GM18511 (cell line): ENCODE data around the gene SOCS1.
A peak's percentile ranks its signal among the peaks of the same experiment; 100 is the strongest.
"Not testable (repeated sequence)": the region's sequence is repeated elsewhere in the genome, so short reads cannot be mapped to it uniquely, and the experiment has no call there.

ENCODE experiments used
- ATAC-seq: cut with Tn5 transposase; IDR thresholded peaks from one replicate; pipeline ENCODE4 v1.9.1; 2021; ENCODE audit warnings: mild to moderate bottlenecking, moderate library complexity; ENCODE audit not compliant: unreplicated experiment

The SOCS1 gene, protein sequence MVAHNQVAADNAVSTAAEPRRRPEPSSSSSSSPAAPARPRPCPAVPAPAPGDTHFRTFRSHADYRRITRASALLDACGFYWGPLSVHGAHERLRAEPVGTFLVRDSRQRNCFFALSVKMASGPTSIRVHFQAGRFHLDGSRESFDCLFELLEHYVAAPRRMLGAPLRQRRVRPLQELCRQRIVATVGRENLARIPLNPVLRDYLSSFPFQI

DNA sequence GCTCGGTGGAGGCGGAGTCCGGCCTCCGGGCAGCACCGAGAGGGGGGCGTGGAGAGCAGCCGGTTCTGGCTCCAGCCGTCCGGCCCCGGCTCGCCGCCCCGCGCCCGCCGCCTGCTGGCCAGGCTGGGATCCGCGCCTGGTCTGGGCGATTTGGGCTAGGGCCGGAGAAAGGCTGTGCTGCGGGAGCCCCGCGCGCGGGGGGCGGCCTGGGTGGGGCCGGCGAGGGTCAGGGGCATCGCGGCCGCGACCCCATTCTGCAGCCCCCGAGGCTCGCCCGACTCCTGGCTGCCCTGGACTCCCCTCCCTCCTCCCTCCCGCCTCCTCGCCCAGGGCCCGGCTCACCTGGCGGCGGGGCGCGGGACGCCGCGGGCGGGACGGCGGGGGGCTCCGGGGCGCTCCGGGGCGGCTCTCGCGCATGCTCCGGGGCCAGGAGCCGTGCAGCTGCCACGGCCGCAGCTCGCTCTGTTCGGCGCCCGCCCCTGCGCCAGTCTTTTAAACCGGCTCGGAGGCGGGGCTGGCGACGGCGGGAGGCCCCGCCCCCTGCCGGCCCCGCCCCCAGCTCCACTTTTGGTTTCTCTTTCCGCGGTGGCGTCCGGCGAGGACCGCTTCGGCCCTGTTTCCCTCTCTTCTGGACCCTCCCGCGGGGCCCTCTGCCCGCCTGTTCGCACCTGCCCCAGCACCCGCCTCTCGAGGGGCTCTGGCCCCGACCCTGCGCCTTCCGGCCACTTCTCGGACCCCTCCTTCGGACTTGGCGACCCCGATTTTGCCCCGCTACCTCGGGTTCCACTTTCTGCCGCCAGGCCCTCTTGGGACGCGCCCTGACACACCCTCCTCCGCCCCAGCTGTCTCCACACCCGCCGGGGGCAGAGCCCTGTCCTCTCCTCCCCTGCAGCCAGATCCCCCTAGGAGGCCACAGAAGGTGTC is at the start of gene SOCS1:
Gene SOCS1, minus strand, starts transcription at position 468 of the 924 bp plus-strand sequence. CDS start 726 bp downstream, outside the sequence.
- peak; percentile 62 for ATAC-seq

- no peak for ATAC-seq
These were observed 47.6 kb upstream of the SOCS1 start for GRCh38 chr16:11303405-11304138.

- ATAC-seq = no peak
These were observed 47.0 kb upstream of the SOCS1 start for GRCh38 chr16:11302977-11303376.

DNA sequence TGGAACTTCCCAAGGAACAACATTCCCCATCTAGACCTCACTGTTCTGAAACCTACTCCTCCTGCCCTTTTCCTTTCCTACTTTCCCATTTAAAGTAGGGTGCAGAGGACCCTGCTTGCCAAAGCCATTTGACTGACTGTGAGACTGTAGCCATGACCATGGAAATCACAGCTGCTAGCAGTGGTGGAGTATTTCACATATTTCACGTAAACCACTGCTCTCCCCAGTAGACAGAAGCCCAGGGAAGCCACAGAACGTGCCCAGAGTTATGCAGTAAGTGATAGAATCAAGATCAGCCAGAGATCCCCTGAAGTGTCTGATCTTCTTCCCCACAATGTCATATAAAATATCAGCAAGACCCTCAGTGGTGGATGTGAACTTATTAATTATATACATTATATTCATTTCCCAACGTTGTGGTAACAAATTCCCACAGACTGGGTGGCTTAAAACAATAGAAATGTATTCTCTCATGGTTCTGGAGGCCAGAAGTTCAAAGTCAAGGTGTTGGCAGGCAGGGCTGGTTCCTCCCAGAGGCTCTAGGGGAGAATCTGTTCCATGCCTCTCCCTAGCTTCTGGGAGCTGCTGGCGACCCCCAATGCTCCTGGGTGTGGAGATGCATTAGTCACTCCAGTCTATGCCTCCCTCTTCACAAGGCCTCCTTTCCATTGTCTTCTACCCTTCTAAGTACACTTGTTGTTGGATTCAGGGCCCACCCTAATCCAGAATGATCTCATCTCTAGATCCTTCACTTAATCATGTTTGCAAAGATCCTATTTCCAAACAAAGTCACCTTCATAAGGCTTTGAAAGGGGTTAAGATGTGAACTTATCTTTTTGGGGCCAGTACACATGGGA is 45.9 kb upstream of the SOCS1 start:
- ATAC-seq = no peak

GRCh38 chr16:11300560-11300892 is 44.5 kb upstream of the SOCS1 start:
- ATAC-seq = no peak

DNA sequence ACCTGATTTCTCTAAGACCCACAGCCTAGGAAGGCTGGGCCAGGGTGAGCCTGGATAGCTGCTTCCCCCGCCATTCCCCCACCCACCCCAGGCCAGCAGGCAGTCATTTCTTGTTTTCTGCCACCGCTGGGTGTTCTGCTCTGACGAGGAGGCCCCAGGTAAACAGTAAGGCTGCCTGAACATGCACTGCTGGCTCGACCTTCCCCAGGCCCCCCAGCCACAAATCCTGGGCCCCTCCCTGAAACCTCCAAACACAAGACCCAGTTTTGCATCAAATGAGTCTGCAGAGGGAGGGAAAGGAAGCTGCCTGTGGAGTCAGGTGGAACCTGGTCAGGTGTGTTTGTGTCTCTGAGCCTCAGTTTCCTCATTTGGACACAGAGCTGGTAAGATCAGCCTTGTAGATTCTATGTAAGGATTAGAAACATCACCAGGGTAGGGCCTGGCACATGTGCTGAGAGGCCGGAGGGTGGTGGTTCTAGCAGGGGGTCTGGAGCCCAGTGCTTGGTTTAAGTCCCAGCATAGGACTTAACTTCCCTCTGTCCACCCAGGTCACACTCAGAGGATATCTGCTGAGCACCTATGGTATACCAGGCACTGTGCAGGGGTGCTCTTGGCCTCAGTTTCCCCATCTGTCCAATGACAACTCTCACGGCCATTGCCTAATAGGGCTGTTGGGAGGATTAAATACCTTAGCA is 44.0 kb upstream of the SOCS1 start:
- ATAC-seq = no peak

- ATAC-seq = not testable (repeated sequence)
These were observed 43.0 kb upstream of the SOCS1 start for GRCh38 chr16:11298950-11299547.

DNA sequence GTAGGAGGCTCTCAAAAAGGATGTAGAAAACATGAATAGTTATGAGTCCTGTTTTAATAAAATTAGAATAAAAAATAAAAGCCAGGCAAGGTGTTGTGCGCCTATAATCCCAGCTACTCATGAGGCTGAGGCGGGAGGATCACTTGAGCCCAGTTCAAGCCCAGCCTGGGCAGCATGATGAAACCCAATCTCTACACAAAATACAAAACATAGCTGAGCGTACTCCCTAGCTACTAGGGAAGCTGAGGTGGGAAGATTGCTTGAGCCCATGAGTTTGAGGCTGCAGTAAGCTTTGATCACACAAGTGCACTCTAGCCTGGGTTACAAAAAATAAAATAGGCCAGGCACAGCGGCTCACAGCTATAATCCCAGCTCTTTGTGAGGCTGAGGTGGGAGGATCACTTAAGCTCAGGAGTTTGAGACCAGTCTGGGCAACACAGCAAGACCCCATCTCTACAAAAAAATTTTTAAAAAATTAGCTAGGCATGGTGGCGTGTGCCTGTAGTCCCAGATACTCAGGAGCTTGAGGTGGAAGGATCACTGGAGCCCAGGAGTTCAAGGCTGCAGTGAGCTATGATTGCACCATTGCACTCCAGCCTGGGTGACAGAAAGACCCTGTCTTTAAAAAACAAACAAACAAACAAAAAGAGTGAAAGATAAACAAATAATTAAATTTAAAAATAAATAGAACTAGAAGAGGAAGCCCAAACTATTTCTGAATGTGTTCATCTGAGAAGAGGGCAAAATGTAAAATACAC is 42.3 kb upstream of the SOCS1 start:
- ATAC-seq = no peak

DNA sequence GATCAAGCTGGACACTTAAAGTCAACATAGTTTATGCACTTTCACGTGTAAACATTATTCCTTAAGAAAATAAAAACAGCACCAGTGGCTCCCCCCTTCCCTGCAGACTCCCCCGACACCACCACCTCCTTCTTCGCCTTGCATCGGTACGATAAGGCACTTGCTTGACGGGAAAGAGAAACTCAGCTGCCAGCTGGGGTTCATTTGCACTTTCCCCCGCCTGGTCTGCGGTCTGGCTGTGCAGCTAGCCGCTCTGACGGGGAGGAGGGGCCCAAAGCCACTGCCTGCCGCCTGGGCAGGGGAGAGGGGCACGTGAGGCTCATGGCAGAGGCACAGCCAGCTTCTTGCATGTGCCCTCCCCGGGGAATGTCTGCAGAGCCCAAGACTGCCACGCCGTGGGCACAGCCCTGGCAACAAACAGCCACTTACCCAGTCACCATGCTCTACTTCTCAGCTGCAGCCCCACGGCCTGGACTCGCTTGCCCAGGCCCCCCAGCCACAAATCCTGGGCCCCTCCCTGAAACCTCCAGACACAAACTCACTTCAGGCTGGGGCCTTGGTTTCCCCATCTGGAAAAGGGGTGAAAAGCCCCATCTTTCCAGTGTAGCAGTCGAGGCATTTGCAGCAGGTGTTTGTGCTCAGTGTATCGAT is 41.6 kb upstream of the SOCS1 start:
- ATAC-seq = peak; percentile 88

DNA sequence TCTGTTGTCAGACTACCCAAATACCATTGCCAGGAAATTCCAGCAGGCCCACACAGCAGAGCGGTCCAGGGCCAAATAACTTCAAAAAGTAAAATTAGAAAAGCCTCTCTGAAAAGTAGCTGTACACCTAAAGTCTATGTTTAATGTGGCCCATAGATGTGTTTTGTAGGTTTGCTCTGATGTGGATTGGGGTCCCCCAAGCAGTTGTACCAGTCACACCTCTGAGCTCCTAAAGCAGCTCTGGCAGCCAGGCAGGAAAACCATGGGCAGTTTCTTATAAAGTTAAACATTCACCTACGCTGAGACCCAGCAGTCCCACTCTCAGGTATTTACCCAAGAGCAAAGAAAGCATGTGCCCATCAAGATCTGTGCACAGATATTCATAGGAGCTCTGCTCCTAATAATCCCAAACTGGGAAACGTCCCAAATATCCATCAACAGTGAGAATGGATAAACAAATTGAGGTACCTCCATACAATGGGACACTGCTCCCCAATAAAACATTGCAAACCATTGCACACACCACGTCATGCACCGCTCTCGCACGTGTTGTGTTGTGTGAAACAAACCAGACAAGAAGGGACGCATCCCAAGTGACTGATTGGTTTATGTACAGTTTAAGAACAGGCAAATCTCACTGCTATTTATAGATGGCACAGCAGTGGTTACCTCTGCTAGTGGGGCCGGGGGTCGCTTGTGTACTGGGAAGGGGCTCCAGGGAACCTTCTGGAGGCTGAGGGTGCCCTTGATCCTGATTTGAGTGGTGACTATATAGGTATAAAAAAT is 40.9 kb upstream of the SOCS1 start:
- ATAC-seq = peak; percentile 40

DNA sequence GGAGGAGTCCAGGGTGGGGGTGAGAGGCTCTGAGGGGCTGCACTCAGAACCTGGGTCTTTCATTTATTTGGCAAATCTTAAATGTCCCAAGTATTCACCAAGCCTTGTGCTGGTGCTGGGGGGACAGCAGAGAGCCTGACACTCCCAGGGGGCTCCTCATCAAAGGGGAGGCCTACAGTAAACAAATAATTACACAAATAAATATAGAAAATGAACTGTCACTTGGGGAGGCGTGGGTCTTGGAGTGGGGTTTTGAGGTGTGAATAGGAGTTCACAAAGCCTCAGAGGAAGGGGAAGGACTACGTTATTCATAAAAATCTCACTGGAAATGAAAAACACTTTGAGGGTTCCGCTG is 40.3 kb upstream of the SOCS1 start:
- ATAC-seq = no peak

DNA sequence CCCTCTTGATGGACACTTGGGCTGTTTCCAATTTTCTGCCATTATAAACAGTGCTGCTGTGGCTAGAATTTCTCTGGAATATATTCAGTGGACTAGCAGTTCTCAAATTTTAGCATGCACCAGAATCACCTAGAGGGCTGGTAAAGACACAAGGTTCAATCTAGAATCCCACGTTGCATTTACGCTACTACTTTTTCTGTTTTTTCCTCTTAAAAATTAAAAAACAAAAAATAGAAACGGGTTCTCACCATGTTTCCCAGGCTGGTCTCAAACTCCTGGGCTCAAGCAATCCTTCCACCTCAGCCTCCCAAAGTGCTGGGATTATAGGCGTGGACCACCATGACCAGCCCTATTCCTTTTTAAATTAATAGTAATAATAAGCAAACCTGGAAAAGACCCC is 39.7 kb upstream of the SOCS1 start:
- no peak for ATAC-seq

DNA sequence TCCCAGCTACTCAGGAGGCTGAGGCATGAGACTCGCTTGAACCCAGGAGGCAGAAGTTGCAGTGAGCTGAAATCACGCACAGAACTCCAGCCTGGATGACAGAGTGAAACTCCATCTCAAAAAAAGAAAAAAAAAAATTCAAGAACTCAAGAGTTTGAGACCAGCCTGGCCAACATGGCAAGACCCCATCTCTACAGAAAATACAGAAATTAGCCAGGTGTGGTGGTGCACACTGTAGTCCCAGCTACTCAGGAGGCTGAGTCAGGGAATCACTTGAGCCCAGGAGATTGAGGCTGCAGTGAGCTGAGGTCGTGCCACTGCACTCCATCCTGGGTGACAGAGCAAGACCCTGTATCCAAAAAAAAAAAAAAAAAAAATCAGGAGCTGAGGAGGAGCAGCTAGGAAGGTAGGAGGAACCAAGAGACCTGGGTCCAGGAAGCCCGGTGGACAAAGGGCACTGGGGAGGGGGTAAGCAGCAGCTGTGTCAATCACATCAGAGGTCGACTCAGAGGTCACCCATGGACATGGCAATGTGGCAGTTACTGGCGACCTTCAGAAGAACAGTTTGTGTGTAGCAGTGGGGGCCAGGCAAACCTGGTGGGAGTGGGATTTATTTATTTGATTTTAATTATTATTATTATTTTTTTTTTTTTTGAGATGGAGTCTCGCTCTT is 36.2 kb upstream of the SOCS1 start:
- no peak for ATAC-seq

DNA sequence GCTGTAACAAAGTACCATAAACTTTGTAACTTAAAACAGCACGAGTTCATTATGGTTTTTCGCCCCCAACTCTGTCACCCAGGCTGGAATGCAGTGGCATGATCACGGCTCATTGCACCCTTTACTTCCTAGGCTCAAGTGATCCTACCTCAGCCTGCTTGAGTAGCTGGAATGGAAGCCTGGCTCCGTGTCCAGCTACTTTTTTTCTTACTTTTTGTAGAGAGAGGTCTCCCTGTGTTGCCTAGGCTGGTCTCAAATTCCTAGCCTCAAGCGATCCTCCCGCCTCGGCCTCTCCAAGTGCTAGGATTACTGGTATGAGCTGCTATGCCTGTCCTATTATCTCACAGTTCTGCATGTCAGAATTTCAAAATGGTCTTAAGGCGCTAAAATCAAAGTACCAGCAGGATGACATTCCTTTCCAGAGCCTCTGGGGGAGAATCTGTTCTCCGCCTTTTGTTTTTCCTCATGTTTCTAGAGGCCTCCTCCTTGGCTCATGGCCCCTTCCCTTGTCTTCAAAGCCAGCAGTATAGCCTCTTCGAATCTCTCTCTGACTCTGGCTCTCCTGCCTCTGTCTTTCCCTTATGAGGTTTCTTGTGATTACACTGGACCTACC is 35.2 kb upstream of the SOCS1 start:
- ATAC-seq = no peak

DNA sequence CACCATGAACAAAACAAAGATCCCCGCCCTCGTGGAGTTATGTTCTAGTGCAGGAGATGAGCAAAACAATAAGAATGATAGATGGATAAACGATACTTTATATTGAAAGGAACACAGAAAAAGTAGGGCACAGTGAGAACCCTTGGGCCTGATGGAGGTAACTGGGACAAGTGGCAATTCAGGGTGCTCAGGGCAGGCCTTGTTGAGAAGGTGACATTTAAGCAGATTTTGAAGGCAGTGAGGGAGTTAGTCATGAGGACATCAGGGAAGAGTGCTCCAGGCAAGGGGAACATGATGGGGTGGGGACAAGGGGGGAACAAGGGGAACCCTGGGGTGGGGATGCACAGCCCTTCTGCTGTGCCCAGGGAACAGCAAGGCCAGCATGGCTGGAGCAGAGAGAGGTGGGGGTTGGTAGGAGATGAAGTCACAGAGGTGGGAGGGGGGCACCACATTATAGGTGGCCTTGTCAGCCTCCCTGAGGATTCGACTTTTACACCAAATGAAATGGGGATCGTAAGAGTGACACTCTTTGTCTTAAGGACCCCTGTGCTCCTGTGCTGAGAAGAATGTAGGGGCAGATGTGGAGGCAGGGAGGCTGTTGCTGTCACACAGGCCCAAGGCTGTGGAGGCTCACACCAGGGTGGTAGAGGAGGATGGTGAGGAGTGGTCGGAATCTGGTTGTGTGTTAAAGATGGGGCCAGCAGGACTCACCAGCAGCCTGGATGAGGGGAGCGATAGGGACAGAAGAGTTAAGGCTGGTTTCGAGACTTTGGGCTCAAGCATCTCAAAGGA is 34.3 kb upstream of the SOCS1 start:
- no peak for ATAC-seq

DNA sequence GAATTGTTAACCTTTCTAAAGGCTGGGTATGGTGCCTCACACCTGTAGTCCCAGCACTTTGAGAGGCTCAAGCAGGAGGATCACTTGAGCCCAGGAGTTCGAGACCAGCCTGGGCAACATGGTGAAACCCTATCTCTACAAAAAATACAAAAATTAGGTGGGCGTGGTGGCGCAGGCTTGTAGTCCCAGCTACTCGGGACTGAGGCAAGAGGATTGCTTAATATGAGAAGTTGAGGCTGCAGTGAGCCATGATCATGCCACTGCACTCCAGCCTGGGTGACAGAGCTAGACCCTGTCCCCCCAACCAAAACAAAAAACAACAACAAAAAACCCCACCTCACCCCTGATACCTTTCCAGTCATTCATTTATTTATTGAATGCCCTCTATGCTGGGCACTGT is 33.7 kb upstream of the SOCS1 start:
- not testable (repeated sequence) for ATAC-seq
